Fibroblast of villous mesenchyme (primary cell): ENCODE results near the gene DOCK4. TPM values are rescaled to one million over a fixed set of nuclear protein-coding genes. Genes with fewer than 3 reads are reported as not detected.

Experiments
- DNase-seq: peaks from one replicate; pipeline ENCODE4 v3.0.0-alpha.2; 2010; ENCODE audit warnings: low read depth
- H3K4me3 ChIP-seq: 2 replicates; pipeline ENCODE4 v1.5.1; 2011; ENCODE audit warnings: low read depth, mild to moderate bottlenecking, low read length
- total RNA-seq: library from RNA; depleted of rRNA; stranded (reverse); fragments of >200 nt; gene quantifications from 2 replicates; pipeline ENCODE4 v1.2.3, GENCODE V29; 2012
- TF ChIP-seq, protein P1 (sequence below): IDR thresholded peaks from 2 replicates; pipeline ENCODE4 v1.5.1; 2012; ENCODE audit warnings: low read depth, mild to moderate bottlenecking, low read length; ENCODE audit not compliant: insufficient read depth

DOCK4 gene
- total RNA-seq, 1 donor = 43.6 TPM

- TF ChIP-seq, protein P1, sequence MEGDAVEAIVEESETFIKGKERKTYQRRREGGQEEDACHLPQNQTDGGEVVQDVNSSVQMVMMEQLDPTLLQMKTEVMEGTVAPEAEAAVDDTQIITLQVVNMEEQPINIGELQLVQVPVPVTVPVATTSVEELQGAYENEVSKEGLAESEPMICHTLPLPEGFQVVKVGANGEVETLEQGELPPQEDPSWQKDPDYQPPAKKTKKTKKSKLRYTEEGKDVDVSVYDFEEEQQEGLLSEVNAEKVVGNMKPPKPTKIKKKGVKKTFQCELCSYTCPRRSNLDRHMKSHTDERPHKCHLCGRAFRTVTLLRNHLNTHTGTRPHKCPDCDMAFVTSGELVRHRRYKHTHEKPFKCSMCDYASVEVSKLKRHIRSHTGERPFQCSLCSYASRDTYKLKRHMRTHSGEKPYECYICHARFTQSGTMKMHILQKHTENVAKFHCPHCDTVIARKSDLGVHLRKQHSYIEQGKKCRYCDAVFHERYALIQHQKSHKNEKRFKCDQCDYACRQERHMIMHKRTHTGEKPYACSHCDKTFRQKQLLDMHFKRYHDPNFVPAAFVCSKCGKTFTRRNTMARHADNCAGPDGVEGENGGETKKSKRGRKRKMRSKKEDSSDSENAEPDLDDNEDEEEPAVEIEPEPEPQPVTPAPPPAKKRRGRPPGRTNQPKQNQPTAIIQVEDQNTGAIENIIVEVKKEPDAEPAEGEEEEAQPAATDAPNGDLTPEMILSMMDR = no peak
- H3K4me3 ChIP-seq = no peak overlapping the region
- DNase-seq = no peak
Measured at GRCh38 chr7:112053737-112054069, 152.5 kb downstream of the DOCK4 start.

- no peak overlapping the region for H3K4me3 ChIP-seq
- TF ChIP-seq, protein P1 = no peak
- no peak for DNase-seq
Measured at GRCh38 chr7:112052993-112053736, 153.0 kb downstream of the DOCK4 start.

DNA sequence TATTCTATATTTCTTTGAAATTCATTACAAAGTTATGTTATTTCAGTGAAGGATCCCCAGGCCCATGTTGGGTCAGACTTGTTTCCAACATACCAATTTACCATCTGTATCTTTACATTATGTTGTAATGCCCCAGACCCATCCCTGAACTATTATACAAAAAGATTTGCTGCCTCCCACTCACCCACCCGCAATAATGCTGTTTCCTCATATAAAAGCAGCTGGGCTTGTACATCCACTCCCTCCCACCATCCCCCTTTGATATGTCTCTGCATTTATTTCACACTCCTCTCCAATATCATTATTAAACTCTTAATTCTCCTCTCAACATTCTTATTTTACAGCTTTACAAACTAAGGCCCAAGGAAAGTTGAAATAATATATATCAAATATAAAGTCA lies 153.7 kb downstream of the DOCK4 start:
- TF ChIP-seq, protein P1 = no peak
- DNase-seq = no peak
- H3K4me3 ChIP-seq = no peak overlapping the region

- no peak for DNase-seq
- TF ChIP-seq, protein P1 = no peak
Measured at GRCh38 chr7:112050250-112050881, 155.8 kb downstream of the DOCK4 start.

DNA sequence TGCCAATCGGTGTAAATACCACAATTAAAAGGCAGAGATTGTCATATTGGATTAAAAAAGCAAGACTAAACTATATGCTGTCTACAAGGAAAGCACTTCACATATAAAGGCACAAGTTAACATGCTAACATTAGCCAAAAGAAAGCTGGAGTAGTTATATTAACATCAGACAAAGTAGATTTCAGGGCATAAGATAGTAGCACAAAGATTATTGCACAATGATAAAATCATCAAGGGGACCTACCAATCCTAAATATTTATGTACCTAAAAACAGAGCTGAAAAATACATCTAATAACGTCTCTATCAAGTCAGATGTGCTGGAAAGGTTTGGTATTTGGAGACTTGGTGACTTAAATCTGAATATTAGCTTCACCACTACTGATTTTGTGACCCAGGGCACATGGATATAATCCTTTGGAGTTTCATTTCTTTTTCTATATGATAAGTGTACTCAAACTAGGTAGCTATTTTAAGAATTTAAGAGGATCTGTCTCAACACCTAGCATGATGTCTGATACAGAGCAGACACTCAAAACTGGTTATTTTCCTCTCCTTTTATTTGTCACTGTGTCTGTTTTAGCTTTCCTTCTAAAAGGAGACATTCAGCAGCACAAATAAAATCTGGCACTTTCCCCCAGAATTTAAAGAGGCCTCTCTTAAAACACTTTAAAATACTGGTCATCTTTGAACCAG lies 156.5 kb downstream of the DOCK4 start:
- no peak overlapping the region for H3K4me3 ChIP-seq
- TF ChIP-seq, protein P1 = no peak
- no peak for DNase-seq

More at GRCh38 chr7:112050250-112050881, 155.8 kb downstream of the DOCK4 start:
- H3K4me3 ChIP-seq = no peak overlapping the region

- TF ChIP-seq, protein P1 = no peak
- DNase-seq = no peak
Measured at GRCh38 chr7:112047421-112047820, 158.8 kb downstream of the DOCK4 start.

More at GRCh38 chr7:112047421-112047820, 158.8 kb downstream of the DOCK4 start:
- no peak overlapping the region for H3K4me3 ChIP-seq
